Measurements from ENCODE around the gene C2CD2L. TPM values are rescaled to one million over a fixed set of nuclear protein-coding genes. Genes with fewer than 3 reads are reported as not detected.

The C2CD2L gene
- total and polyA plus RNA-seq, 10 of the 15 experiments (the other 5 are each of a cell fraction or from before 2014, with no cell fraction given), result 0.21 to 9.6 (median 5.1) TPM

GRCh38 chr11:119061256-119061655 is 45.9 kb upstream of the C2CD2L start:
- H3K9ac ChIP-seq (ENCODE audit: control insufficient read depth, insufficient read depth, low read length), result no peak overlapping the region
- no peaks in the 10 kb centered on the region for H4K20me1 ChIP-seq (ENCODE audit: control insufficient read depth, insufficient read depth)
- RAD21 ChIA-PET (ENCODE audit: unreplicated experiment), result interaction anchor here (1.0 to 1.5 kb wide), 2 partner anchors 24 to 32 kb away, joined by 3 read pairs; no protein-coding TSS in a partner anchor
- TF ChIP-seq NR2C2 (IDR thresholded peaks at IDR 0.05; ENCODE audit: borderline replicate concordance, control insufficient read depth, insufficient read length, low read depth) (no peak), BHLHE40 (IDR thresholded peaks at IDR 0.05; ENCODE audit: borderline replicate concordance in 1 of 2, low read depth in 2 of 2, low read length in 1 of 2) (no peak), GABPA (IDR thresholded peaks at IDR 0.05; ENCODE audit: low read depth) (no peak), POLR2AphosphoS2 (IDR thresholded peaks at IDR 0.05; ENCODE audit: low read depth, low read length) (no peak), EZH2 (IDR thresholded peaks at IDR 0.05; ENCODE audit: borderline replicate concordance, control insufficient read depth, low read depth, low read length) (no peak), DPF2 (IDR thresholded peaks at IDR 0.05) (no peak), TARDBP (IDR thresholded peaks at IDR 0.05; ENCODE audit: borderline replicate concordance) (no peak), HSF1 (IDR thresholded peaks at IDR 0.05; ENCODE audit: low read depth, low read length) (no peak)
- H3K4me3 ChIP-seq, result no peak overlapping the region
- POLR2A ChIA-PET, result interaction anchor here (0.6 to 1.5 kb wide), 4 partner anchors 9 to 232 kb away, joined by 3 to 5 read pairs (median 3); a partner anchor contains a TSS
- H3K4me2 ChIP-seq (ENCODE audit: control insufficient read depth, insufficient read depth), result no peak overlapping the region
- H3K9me3 ChIP-seq (replicated peaks; ENCODE audit: control insufficient read depth, insufficient read depth, low read length), result no peaks in the 10 kb centered on the region
- 78% methylated on average over 2 of the region's 3 CpGs for WGBS (ENCODE audit: insufficient coverage, insufficient replicate concordance, low lambda C conversion rate, missing lambda C conversion rate)
- no peaks in the 10 kb centered on the region for H3K27me3 ChIP-seq (replicated peaks in 1 of 2; ENCODE audit: control insufficient read depth in 2 of 2, insufficient read depth in 2 of 2, low read length in 1 of 2)
- H2AFZ ChIP-seq (ENCODE audit: control insufficient read depth, low read depth, low read length), result no peak overlapping the region
- H3K27ac ChIP-seq (ENCODE audit: control insufficient read depth, insufficient read depth), result no peak overlapping the region
- in situ Hi-C loops (cut with MboI) (no loop called here), intact Hi-C loops (cut with micrococcal nuclease; ENCODE audit: unreplicated experiment) (no loop called here)
- peaks cover 16% of the 10 kb centered on the region for H3K79me2 ChIP-seq (ENCODE audit: control insufficient read depth, insufficient read depth, low read length)
- no peaks in the 10 kb centered on the region; the same call in 1 of the 2 replicates for H3K4me1 ChIP-seq (ENCODE audit: control insufficient read depth, insufficient read depth, low read length)
- CTCF ChIA-PET, result interaction anchor here (1.1 to 2.9 kb wide), 2 partner anchors 135 to 262 kb away, joined by 7 to 10 read pairs; no protein-coding TSS in a partner anchor
- DNase-seq (ENCODE audit: low read depth, low spot score) (no peak), FAIRE-seq (no peak), ATAC-seq (no peak)
- SMC1A ChIA-PET (ENCODE audit: uncharacterized antibody, unreplicated experiment), result no interaction called here
- BruUV-seq (replicated peaks), result no TSS peak
- no peaks in the 10 kb centered on the region for H3K36me3 ChIP-seq (ENCODE audit: control insufficient read depth in 2 of 2, insufficient read depth in 2 of 2, low read length in 1 of 2)
